HG03135 (cell line): ENCODE data around the gene TNIP3.

Source experiments
- ATAC-seq: cut with Tn5 transposase; IDR thresholded peaks from one replicate; pipeline ENCODE4 v1.9.1; 2021; ENCODE audit warnings: mild to moderate bottlenecking, moderate library complexity; ENCODE audit not compliant: unreplicated experiment

The TNIP3 gene

DNA sequence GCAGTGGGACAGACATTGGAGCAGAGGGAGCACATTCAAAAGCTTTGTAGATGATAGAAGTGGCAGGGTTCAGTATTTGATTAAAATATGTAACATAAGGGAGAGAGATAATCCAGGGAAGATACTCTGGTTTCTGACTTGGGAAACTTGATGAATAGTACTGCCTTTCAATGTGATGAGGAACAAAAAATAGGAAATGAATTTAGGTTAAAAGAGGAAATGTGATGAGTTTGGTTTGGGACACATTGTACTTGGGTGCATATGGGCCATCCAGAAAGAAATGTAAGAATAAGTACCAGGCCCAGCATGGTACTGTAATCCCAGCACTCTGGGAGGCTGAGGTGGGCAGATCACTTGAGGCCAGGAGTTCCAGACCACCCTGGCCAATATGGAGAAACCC, 70.9 kb downstream of the TNIP3 start:
- no peak for ATAC-seq

DNA sequence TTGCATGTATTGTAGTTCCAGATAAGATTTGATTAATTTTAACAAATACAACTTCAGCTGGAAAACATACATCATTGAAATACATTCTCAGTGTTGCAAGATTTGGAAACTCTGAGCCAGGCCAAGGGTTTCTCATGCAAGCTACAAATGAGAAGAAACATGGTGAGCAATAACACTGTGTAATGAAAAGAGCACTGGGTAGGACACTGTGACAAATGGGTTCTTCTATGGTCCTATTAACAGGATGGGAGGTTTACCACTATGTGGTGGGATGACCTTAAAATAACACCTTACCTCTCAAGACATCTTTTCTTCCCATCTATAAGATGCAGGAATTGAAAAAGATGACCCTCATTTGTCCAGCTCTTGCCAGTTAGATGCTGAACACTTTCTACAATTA, 72.2 kb downstream of the TNIP3 start:
- ATAC-seq = no peak

DNA sequence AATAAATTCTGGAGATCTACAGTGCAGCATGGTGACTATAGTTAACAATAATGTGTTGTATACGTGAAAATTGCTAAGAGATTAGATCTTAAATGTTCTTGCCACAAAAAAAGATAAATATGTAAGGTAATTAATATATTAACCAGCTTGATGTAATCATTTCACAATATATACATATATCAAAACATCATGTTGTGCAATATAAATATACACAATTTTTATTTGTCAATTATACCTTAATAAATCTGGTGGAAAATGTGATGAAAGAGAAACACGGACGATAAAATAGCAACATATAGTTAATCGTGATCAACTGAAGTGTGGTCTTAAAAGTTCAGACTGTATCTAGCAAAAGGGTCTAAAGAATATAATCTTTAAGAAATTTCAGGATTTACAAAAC, 75.3 kb downstream of the TNIP3 start:
- ATAC-seq = no peak
